RPMI7951 (cell line): ENCODE results near the gene SLC20A1. TPM values are rescaled to one million over a fixed set of nuclear protein-coding genes. Genes with fewer than 3 reads are reported as not detected.

Source experiments
- DNase-seq: peaks from one replicate; pipeline ENCODE4 v3.0.0-alpha.2; 2012; ENCODE audit warnings: low read depth
- total RNA-seq: library from RNA; depleted of rRNA; stranded (reverse); fragments of >200 nt; shearing (Covaris generic); gene quantifications from 2 replicates; pipeline ENCODE4 v1.2.3, GENCODE V29; 2014; rRNA removed

SLC20A1 gene
- total RNA-seq, 1 experiment from 2014 or later, result 124 TPM

DNA sequence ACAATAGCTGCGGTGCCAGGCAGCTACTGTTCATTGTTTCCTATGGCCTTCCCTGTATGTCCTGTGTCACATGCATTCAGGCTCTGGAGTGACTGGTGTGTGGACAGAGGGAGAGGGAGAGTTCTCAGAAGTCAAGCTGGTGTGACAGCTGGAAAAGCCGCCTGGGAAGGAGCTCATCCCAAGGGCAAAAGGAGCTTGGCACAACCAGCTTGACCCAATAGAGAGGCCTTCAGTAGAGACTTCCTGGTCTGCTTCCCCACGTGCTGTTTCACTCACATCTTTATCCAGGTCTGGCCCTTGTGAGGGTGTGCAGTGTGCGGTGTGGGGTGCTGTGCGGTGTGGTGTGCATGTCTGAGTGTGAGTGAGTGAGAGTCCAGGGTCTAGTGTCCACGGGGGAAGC is 64.0 kb downstream of the SLC20A1 start:
- DNase-seq, result no peak

DNA sequence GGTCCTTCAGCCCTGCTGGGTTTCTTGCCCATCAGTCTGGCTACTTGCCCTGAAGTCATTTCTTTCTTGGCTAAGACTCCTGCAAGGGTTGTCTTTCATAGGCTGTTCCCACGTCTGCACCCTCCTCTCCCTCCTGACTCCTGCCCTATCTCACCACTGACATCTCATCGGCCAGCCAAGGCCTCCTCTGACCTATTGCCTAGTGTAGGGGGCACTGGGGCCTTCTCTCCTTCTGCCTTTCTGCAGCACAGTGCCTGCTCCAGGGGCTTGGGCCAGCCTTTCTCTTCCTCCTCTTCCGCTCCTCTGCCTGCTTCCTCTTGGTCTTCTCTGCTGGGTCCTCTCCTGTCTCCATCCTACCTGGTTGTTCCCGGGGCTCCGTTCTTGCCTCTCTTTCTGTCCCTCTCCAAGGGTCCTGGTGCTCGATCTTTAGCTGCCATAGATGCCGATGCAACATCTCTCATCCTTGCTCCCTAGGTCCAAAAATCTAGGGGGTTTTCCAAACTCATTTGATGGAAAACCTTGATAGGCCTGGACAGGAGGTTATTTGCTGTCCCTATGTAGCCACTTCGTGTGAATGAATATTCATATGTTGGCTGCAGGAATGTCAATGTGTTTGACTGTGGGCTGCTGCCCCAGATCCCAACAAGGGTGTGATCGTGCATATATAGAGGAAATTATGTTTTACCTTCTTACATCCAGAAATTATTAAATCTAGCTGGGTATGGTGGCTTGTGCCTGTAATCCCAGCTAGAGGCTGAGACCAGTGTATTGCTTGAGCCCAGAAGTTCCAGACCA is 65.4 kb downstream of the SLC20A1 start:
- DNase-seq, result no peak

DNA sequence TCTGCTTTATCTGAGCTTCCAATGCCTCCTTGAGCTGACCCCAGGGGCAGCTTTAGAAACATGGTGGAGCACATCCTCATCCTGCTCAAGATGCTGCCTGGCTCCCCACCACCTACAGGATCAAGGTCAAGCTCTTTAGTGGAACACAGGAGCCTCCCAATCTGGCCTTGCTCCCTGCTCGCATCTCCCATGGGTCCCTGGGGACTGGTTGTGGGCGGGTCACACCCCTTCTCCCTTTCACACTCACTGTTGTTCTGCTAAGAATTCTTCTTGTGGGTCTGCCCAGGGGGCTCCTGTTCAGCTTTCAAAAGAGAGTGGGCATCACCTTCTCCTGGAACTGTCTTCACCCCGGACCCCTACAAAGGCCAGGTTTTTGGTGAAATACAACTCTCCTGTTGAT is 66.7 kb downstream of the SLC20A1 start:
- no peak for DNase-seq

DNA sequence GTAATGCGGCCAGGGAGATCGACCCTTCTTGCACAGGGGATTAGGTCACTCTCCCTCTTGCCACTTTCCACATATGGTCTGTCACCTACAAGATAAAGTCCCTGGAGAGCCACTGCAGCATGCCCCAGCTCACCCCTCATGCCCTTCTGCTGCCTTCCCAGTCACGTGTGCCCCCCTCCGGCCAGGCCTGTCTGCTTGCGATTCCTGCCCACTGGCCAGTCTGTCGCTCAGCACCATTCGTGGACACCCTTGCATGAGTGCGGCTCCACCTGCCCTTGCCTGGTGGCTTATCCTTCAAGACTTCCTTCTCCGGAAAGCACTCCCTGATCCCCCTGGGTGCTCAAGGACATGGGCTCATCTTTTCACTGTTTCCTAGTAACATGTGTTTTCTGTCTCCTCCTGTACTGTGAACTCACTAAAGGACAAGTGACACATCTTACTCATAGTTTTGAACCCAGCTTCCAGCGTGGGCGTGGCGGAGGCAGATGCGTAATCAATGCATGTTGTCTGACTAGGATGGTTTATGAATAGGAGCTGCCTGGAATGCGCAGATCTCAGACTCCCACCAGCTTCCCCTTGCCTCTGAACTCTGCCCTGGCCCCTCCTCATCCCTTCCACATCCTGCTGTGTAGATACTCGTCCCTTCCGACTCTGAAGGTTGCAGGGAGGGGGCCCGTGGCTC is 67.3 kb downstream of the SLC20A1 start:
- DNase-seq, result peak; percentile 64

Other genes starting within 250 kb of the SLC20A1 start
- gene RGPD8, start 212.3 kb upstream of the SLC20A1 start, total RNA-seq, result 3.4 and 3.7 TPM in 2 replicates
- 45.8 and 58.9 TPM in 2 replicates for gene TTL, start 163.8 kb upstream of the SLC20A1 start, total RNA-seq
- 19.7 and 21.3 TPM in 2 replicates for gene POLR1B, start 103.5 kb upstream of the SLC20A1 start, total RNA-seq
- gene CHCHD5, start 61.3 kb upstream of the SLC20A1 start, total RNA-seq, result 31.6 and 32.2 TPM in 2 replicates
- not detected in 2 replicates for gene NT5DC4, start 75.1 kb downstream of the SLC20A1 start, total RNA-seq
- gene CKAP2L, start 118.7 kb downstream of the SLC20A1 start, total RNA-seq, result 47.1 and 61.9 TPM in 2 replicates
- gene IL1A, start 138.6 kb downstream of the SLC20A1 start, total RNA-seq, result 1.9 and 2.3 TPM in 2 replicates
- gene IL1B, start 190.8 kb downstream of the SLC20A1 start, total RNA-seq, result 57.5 and 71.6 TPM in 2 replicates